NCI-H748 (cell line): ENCODE measurements around the gene HTR4.

Source experiments
- DNase-seq: peaks from one replicate; lab custom pipeline; 2025; ENCODE audit not compliant: unreplicated experiment; lab: John Stamatoyannopoulos, UW

The HTR4 gene

GRCh38 chr5:148615644-148616275, 38.6 kb downstream of the HTR4 start:
- peak; percentile 66 for DNase-seq

GRCh38 chr5:148607406-148607805, 46.9 kb downstream of the HTR4 start:
- no peak for DNase-seq

GRCh38 chr5:148606296-148606695, 48.0 kb downstream of the HTR4 start:
- DNase-seq = no peak

DNA sequence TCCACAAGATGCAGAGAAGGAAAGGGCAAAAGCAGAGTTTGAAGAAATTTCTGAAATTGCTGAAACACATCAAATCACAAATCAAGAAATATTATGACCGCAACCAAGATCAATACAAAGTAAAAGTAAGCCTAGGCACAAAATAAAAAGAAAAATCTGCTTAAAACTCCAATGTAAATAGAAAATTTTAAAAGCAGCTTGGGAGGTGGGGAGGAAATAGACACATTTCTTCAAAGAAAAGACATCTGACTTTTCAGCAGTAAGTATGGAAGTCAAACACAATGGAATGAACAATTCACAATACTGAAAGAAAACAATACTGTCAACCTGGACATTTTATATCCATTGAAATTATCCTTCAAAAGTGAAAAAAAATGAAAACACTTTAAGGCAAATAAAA, 55.1 kb downstream of the HTR4 start:
- DNase-seq = no peak

- DNase-seq = no peak
Measured at GRCh38 chr5:148595697-148596096, 58.6 kb downstream of the HTR4 start.

DNA sequence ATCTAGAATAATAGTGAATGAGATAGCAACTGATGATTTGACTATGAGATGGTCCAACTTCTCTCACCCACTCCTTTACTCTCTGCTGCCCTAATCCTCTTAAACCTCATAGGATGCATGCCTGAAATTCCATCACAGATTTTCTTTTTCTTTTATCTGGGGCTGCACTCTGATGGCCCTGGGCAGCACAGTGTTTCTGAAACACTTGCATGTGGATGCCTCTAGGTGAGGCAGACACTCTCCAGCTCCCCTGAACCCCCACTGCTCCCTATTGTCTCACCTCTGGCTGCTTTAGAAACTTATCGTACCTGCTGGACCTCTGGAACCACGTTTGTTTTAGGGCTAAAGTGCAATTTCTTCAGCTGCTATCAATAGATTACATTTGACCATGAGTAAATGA, 67.5 kb downstream of the HTR4 start:
- no peak for DNase-seq

GRCh38 chr5:148585988-148586387, 68.3 kb downstream of the HTR4 start:
- no peak for DNase-seq

DNA sequence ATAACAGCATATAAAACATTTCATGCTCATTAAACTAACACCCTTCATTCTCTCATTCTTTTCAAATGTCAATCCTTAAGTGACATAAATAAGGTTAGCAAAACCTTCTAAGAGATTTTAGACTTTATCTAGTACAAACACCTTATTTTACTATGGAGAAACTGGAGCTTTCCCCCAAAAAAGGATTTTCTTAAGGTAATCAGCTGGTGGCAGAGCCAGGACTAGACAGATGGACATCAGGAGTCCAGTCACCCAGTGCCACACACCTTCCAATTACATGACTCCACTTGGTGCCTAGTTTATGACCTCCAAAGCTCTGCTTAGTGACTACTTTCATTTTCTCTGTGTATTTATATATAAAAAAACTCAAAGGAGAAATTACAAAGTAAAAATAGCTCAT, 70.2 kb downstream of the HTR4 start:
- DNase-seq = no peak

- DNase-seq = no peak
Measured at GRCh38 chr5:148583421-148583965, 70.8 kb downstream of the HTR4 start.

GRCh38 chr5:148574167-148574566, 80.2 kb downstream of the HTR4 start:
- no peak for DNase-seq

DNA sequence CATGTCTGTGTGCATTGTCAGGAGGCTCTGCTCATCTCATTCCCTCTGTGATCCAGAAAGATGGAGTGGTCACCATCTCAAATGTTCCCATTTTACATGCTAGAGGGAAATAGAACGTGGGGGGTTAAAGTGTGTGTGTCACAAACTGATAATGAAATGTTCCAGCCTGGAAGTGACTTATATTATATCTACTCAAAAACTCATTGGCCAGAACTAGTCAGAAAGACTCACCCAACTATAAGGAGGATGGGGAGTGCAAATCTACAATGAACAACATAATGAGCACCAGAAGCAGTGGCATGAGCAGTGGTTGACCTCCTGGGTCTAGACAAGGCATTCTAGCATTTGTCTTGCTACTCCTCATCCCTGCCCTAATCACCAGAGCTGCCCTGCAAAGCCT, 81.0 kb downstream of the HTR4 start:
- DNase-seq = no peak

- no peak for DNase-seq
Measured at GRCh38 chr5:148569948-148570347, 84.4 kb downstream of the HTR4 start.

DNA sequence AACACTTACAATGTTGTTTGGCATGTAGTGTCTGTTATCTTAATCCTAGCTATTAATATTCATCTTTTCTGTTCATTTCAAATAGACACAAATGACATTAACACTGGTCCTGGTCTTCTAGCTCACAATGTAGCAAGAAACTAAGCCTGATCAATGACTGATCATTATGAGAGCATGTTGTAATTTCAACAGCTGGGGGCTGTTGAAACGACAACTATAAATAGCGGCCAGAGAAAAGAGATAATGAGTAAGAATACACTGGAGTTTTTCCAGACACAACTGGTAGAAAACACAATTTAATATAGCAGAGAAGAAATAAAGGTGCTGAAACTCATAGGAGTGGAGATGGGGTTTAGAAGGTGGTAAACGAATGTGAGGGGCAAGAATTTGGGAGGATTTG, 89.2 kb downstream of the HTR4 start:
- no peak for DNase-seq

- no peak for DNase-seq
Measured at GRCh38 chr5:148563021-148563420, 91.3 kb downstream of the HTR4 start.

DNA sequence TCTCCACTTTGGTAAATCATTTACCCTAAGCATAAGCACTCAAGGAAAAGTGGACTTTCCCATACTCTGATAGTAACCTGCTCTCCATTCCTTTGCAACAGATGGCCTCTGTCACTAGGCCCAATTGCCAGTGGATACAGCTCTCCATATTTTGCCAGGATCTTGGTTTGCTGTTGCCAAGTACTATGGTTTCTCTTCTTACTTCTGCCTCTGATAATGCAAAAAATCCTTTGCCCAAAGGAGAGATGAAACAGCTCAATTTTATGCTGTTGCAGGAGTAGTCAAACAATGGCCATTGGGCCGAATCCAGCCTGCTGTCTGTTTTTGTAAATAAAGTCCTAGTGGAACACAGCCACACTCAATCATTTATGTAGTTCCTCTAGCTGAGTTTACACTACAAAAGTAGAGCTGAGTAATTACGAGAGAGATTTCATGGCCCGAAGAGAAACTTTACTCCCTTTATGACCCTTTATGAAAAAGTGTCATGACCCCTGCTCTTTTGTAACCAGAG, 92.5 kb downstream of the HTR4 start:
- no peak for DNase-seq

DNA sequence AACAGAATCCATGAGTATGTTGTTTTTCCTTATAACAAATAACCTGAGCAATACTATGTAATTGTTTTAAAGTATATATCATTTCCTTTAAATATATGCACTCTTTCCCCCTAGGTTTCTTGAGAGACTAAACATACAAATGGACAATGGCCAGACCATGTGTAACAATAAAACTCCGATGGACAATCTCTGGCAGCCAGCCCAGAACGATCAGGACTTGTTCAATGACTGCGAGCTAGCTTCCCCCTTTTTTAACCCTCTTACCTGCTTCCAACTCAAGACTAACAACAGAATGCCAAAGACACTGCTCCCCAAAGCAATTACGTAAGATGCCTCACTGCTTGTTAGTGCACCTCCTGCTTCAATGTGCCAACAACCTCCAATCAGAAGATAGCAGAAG, 94.9 kb downstream of the HTR4 start:
- peak; percentile 66 for DNase-seq

DNA sequence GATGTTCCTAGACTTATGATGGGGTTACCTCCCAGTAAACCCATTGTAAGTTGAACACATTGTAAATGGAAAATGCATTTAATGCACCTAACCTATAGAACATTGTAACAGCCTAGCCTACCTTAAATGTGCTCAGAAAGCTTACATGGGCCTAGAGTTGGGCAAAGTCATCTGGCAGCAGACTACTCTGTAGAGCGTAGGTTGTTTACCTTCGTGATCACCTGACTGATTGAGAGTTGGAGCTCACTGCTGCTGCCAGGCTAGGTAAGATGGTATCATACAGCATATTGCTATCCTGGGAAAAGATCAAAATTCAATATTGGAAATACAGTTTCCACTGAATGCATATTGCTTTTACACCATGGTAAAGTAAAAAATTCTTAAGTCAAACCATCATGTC, 95.4 kb downstream of the HTR4 start:
- peak; percentile 4 for DNase-seq

- no peak for DNase-seq
Measured at GRCh38 chr5:148556835-148557234, 97.5 kb downstream of the HTR4 start.

DNA sequence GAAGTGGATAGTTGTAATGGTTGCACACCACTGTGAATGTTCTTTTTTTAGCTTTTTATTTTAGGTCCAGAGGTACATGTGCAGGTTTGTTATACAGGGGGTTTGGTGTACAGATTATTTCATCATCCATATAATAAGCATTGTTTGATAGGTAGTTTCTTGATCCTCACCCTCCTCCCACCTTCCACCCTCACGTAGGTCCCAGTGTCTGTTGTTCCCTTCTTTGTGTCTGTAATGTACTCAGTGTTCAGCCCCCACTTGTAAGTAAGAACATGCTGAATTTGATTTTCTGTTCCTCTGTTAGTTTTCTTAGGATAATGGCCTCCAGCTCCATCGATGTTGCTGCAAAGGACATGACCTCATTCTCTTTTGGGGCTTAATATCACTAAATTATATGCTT, 99.7 kb downstream of the HTR4 start:
- DNase-seq = no peak

- no peak for DNase-seq
Measured at GRCh38 chr5:148543727-148544126, 110.6 kb downstream of the HTR4 start.

DNA sequence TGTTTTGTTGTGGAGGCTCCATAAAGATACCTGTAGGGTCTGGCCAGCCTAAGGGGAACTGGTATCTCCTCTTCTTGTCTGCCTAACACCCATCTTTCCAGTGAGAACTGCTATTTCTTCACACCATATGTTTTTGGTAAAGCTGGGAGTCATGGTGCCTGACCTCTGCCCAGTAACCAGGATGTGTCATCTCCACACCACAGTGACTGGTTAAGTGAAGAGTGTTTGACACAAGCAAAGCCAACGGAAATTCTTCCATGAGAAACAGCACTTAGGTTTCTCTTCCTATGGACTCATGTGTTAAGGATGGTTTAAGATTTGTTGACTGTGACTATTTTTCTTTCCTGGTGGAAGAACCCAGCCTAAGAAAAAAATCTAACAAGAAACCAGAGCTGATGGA, 111.5 kb downstream of the HTR4 start:
- no peak for DNase-seq

GRCh38 chr5:148541054-148541835, 113.1 kb downstream of the HTR4 start:
- no peak for DNase-seq
